ENCODE data around the gene FKBP8. TPM values are rescaled to one million over a fixed set of nuclear protein-coding genes. Genes with fewer than 3 reads are reported as not detected.

FKBP8 gene
- total RNA-seq, 1 donor from 2014 or later, result 220 TPM

GRCh38 chr19:18514800-18515682 lies 28.3 kb downstream of the FKBP8 start:
- no peak for DNase-seq (ENCODE audit: low spot score, unreplicated experiment)
- no peaks in the 10 kb centered on the region for H3K36me3 Mint-ChIP-seq (ENCODE audit: insufficient read depth)
- peak overlapping the region; percentile 93 for H3K27ac Mint-ChIP-seq
- H3K4me1 Mint-ChIP-seq (ENCODE audit: low read depth), result peaks cover 19% of the 10 kb centered on the region
- H3K9me3 Mint-ChIP-seq (ENCODE audit: low read depth), result no peaks in the 10 kb centered on the region
- no peaks in the 10 kb centered on the region for H3K27me3 Mint-ChIP-seq
- peak overlapping the region; percentile 21 for H3K4me3 Mint-ChIP-seq (ENCODE audit: low read depth)
- TF ChIP-seq CTCF (IDR thresholded peaks at IDR 0.05; ENCODE audit: unreplicated experiment), result no peak

- Mint-ChIP-seq H3K9me3 (ENCODE audit: low read depth) (no peaks in the 10 kb centered on the region), H3K4me1 (ENCODE audit: low read depth) (peaks cover 16% of the 10 kb centered on the region), H3K4me3 (ENCODE audit: low read depth) (no peak overlapping the region), H3K36me3 (ENCODE audit: insufficient read depth) (no peaks in the 10 kb centered on the region), H3K27ac (no peak overlapping the region), H3K27me3 (no peaks in the 10 kb centered on the region)
- no peak for DNase-seq (ENCODE audit: low spot score, unreplicated experiment)
- no peak for TF ChIP-seq CTCF (IDR thresholded peaks at IDR 0.05; ENCODE audit: unreplicated experiment)
Measured at GRCh38 chr19:18513868-18514267, 29.5 kb downstream of the FKBP8 start.

DNA sequence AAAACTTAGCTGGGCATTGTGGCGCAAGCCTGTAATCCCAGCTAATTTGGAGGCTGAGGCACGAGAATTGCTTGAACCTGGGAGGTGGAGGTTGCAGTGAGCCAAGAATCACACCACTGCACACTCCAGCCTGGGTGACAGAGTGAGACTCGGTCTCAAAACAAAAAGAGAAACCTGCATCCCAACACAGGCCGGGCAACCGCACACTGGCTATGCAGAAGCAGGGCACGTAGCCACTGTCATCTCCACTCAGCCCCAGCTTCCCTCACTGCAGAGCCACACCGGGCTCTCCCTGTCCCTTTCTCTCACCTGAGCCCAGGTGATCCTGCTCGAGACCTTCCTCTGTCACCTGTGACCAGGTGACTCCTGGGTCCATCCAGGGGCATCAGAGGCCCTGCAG lies 33.2 kb downstream of the FKBP8 start:
- Mint-ChIP-seq H3K9me3 (ENCODE audit: low read depth) (no peaks in the 10 kb centered on the region), H3K36me3 (ENCODE audit: insufficient read depth) (no peaks in the 10 kb centered on the region), H3K27ac (peak overlapping the region; percentile 59), H3K4me3 (ENCODE audit: low read depth) (no peak overlapping the region), H3K27me3 (no peaks in the 10 kb centered on the region), H3K4me1 (ENCODE audit: low read depth) (peaks cover 27% of the 10 kb centered on the region)
- no peak for DNase-seq (ENCODE audit: low spot score, unreplicated experiment)
- no peak for TF ChIP-seq CTCF (IDR thresholded peaks at IDR 0.05; ENCODE audit: unreplicated experiment)

DNA sequence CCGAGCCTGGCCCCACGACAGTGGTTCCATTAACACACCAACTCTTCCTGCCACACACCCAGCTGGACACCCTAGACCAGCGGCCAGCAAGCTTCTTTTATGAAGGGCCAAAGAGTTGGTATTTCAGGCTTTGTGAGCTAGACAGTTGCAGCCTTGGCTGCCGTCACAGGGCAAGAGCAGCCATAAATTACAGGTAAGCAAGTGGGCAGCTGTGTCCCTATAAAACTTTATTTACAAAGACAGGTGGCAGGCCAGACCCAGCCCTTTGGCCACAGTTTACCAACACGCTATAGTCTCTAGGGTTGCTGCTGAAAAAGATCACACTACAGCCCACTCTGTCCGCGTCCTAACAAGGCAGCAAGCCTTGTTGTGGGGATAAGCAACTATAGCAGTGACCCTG lies 34.8 kb downstream of the FKBP8 start:
- Mint-ChIP-seq H3K4me1 (ENCODE audit: low read depth) (peaks cover 34% of the 10 kb centered on the region), H3K27ac (no peak overlapping the region), H3K4me3 (ENCODE audit: low read depth) (no peak overlapping the region), H3K36me3 (ENCODE audit: insufficient read depth) (no peaks in the 10 kb centered on the region), H3K9me3 (ENCODE audit: low read depth) (no peaks in the 10 kb centered on the region), H3K27me3 (no peaks in the 10 kb centered on the region)
- no peak for TF ChIP-seq CTCF (IDR thresholded peaks at IDR 0.05; ENCODE audit: unreplicated experiment)
- no peak for DNase-seq (ENCODE audit: low spot score, unreplicated experiment)

GRCh38 chr19:18507727-18508440 lies 35.5 kb downstream of the FKBP8 start:
- H3K9me3 Mint-ChIP-seq (ENCODE audit: low read depth), result no peaks in the 10 kb centered on the region

More at GRCh38 chr19:18507727-18508440, 35.5 kb downstream of the FKBP8 start:
- no peaks in the 10 kb centered on the region for H3K27me3 Mint-ChIP-seq
- DNase-seq (ENCODE audit: low spot score, unreplicated experiment), result no peak
- H3K4me1 Mint-ChIP-seq (ENCODE audit: low read depth), result peaks cover 34% of the 10 kb centered on the region
- TF ChIP-seq CTCF (IDR thresholded peaks at IDR 0.05; ENCODE audit: unreplicated experiment), result no peak
- H3K27ac Mint-ChIP-seq, result peak overlapping the region; percentile 9
- no peaks in the 10 kb centered on the region for H3K36me3 Mint-ChIP-seq (ENCODE audit: insufficient read depth)
- no peak overlapping the region for H3K4me3 Mint-ChIP-seq (ENCODE audit: low read depth)

All from progenitor cell of endocrine pancreas (in vitro differentiated cells).